Tibial artery (tissue), 4 donors: ENCODE measurements around the gene PIK3AP1.

ENCODE experiments used
- DNase-seq, 2 donors: peaks; one replicate each; pipeline ENCODE4 v3.0.0-alpha.2; 2019
- H3K27ac ChIP-seq, 2 donors: fragments of 200-600 bp; sonication (generic) in 1 of 2; 1 replicate in 1 of 2; 2 replicates in 1 of 2; pipeline ENCODE4 v1.5.1; 2018 to 2019; ENCODE audit warnings: mild to moderate bottlenecking in 1 of 2
- H3K27me3 ChIP-seq, 2 donors: fragments of 200-600 bp; sonication (generic) in 1 of 2; one replicate each; pipeline versions ENCODE4 v1.5.1 to v1.6.0; 2016 to 2019
- H3K36me3 ChIP-seq, 3 donors: fragments of 200-600 bp; sonication (generic) in 2 of 3; one replicate each; pipeline ENCODE4 v1.5.1; 2016 to 2019; ENCODE audit warnings: mild to moderate bottlenecking in 2 of 3
- H3K4me1 ChIP-seq, 4 donors: fragments of 200-600 bp; sonication (generic) in 2 of 4; 1 replicate in 3 of 4; 2 replicates in 1 of 4; pipeline ENCODE4 v1.5.1; 2016 to 2019
- H3K4me3 ChIP-seq, 2 donors: fragments of 200-600 bp; sonication (generic) in 1 of 2; 1 replicate in 1 of 2; 2 replicates in 1 of 2; pipeline ENCODE4 v1.5.1; 2018 to 2019; ENCODE audit warnings: mild to moderate bottlenecking in 2 of 2
- H3K9me3 ChIP-seq, 3 donors: fragments of 200-600 bp; sonication (generic) in 1 of 3; one replicate each; pipeline ENCODE4 v1.5.1; 2016 to 2019
- intact Hi-C: fragments of 100-400 bp; cut with DNase I; formaldehyde crosslinking; loops from one replicate; pipeline ENCODE4 v1.15.0; 2023; ENCODE audit warnings: low total_unique reads
- TF ChIP-seq, protein P1 (sequence below), 2 experiments: fragments of 200-600 bp in 1 of 2; fragments of 450-650 bp in 1 of 2; IDR thresholded peaks; one replicate each; pipeline ENCODE4 v1.5.1; 2017 to 2019; ENCODE audit warnings: antibody characterized with exemption in 2 of 2, mild to moderate bottlenecking in 1 of 2, moderate library complexity in 1 of 2

The PIK3AP1 gene

GRCh38 chr10:96642973-96643372, 77.3 kb downstream of the PIK3AP1 start:
- TF ChIP-seq, protein P1, sequence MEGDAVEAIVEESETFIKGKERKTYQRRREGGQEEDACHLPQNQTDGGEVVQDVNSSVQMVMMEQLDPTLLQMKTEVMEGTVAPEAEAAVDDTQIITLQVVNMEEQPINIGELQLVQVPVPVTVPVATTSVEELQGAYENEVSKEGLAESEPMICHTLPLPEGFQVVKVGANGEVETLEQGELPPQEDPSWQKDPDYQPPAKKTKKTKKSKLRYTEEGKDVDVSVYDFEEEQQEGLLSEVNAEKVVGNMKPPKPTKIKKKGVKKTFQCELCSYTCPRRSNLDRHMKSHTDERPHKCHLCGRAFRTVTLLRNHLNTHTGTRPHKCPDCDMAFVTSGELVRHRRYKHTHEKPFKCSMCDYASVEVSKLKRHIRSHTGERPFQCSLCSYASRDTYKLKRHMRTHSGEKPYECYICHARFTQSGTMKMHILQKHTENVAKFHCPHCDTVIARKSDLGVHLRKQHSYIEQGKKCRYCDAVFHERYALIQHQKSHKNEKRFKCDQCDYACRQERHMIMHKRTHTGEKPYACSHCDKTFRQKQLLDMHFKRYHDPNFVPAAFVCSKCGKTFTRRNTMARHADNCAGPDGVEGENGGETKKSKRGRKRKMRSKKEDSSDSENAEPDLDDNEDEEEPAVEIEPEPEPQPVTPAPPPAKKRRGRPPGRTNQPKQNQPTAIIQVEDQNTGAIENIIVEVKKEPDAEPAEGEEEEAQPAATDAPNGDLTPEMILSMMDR (IDR thresholded peaks at IDR 0.05): peak; percentile 27
- H3K9me3 ChIP-seq: no peaks in the 10 kb centered on the region
- no peaks in the 10 kb centered on the region for H3K4me1 ChIP-seq
- H3K27ac ChIP-seq: no peak overlapping the region
- peaks cover 0 to 14% of the 10 kb centered on the region in 2 donors for H3K27me3 ChIP-seq
- DNase-seq: peak; percentile 75 to 79
- intact Hi-C loops: no loop called here
- H3K4me3 ChIP-seq: no peak overlapping the region
- H3K36me3 ChIP-seq: no peaks in the 10 kb centered on the region

DNA sequence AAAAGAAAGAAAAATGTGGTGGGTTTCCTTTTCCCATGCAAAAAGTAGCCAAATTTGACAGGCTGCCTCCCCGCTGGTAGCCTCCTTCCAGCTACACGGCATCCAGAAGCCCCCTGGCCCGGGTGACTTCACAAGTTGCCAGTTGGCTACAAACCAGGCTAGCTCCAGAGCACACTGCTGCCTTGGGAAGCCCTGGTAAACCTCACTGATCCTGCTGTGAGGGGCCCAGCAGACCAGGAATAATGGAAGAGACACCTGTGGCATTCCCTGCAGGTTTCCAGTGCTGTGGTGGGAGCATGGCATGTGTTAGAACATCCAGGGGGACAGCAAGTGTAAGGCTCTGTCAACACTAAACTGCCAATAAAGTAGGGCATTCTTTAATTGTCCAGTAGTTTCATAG, 77.8 kb downstream of the PIK3AP1 start:
- intact Hi-C loops: no loop called here
- no peaks in the 10 kb centered on the region for H3K36me3 ChIP-seq

GRCh38 chr10:96641396-96642295, 78.7 kb downstream of the PIK3AP1 start:
- Histone ChIP-seq H3K4me3 (no peak overlapping the region), H3K4me1 (no peaks in the 10 kb centered on the region), H3K27me3 (peaks cover 0 to 19% of the 10 kb centered on the region in 2 donors), H3K27ac (no peak overlapping the region), H3K9me3 (no peaks in the 10 kb centered on the region), H3K36me3 (no peaks in the 10 kb centered on the region)
- no peak for DNase-seq
- TF ChIP-seq, protein P1 (IDR thresholded peaks at IDR 0.05): no peak
- intact Hi-C loops: no loop called here

More for the DNA sequence above, 77.8 kb downstream of the PIK3AP1 start:
- Histone ChIP-seq H3K4me1 (no peaks in the 10 kb centered on the region), H3K4me3 (no peak overlapping the region), H3K27me3 (peaks cover 0 to 17% of the 10 kb centered on the region in 2 donors), H3K9me3 (no peaks in the 10 kb centered on the region), H3K27ac (no peak overlapping the region)
- TF ChIP-seq, protein P1 (IDR thresholded peaks at IDR 0.05): no peak
- no peak for DNase-seq

DNA sequence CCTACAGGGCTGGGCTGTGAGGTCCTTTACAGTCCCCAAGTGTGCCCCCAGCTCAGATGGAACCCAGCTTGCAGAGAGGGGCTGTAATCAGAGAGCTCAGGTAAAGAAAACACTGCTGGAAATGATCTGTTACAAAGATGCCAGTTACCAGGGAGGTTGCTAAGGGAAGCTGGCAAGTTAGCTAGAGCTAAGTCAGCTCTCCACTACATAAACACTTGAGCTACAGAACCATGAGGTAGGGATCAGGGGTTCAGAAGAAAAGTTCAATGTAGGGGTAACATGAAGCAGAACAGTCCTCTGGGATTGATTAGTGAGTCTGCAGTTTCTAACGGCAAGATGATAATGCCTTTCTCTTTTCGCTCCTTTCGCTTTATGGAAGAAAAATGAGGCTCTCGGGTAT, 80.4 kb downstream of the PIK3AP1 start:
- no peaks in the 10 kb centered on the region for H3K4me1 ChIP-seq
- H3K27me3 ChIP-seq: peaks cover 0 to 19% of the 10 kb centered on the region in 2 donors
- no peaks in the 10 kb centered on the region for H3K9me3 ChIP-seq
- TF ChIP-seq, protein P1 (IDR thresholded peaks at IDR 0.05): no peak
- no peak for DNase-seq
- intact Hi-C loops: no loop called here
- H3K27ac ChIP-seq: no peak overlapping the region
- no peak overlapping the region for H3K4me3 ChIP-seq
- no peaks in the 10 kb centered on the region for H3K36me3 ChIP-seq

DNA sequence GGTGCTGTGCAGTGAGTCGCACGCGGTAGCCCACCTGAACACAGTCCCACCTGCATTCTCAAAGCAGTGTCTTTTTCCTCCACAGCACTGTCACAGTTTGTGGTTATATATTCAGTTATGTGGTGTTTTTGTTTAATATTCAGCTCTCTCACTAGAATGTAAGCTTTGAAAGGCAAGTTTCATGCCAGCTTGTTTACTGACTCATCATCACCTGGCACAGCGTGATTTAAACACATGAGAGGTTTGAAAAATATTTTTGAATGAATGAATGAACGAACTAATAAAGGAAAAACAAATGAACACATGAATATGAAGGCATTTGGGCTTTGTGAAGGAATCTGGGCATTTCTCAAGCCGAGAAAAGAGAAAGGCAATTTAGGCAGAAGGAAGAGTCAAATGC, 81.6 kb downstream of the PIK3AP1 start:
- TF ChIP-seq, protein P1 (IDR thresholded peaks at IDR 0.05): no peak
- intact Hi-C loops: no loop called here
- Histone ChIP-seq H3K27ac (no peak overlapping the region), H3K4me3 (no peak overlapping the region), H3K4me1 (no peaks in the 10 kb centered on the region), H3K36me3 (no peaks in the 10 kb centered on the region), H3K27me3 (peaks cover 0 to 25% of the 10 kb centered on the region in 2 donors), H3K9me3 (no peaks in the 10 kb centered on the region)
- DNase-seq: no peak
